CD4-positive, alpha-beta T cell treated with Interleukin-1 beta for 1 hour (primary cell): ENCODE data around the gene MUTYH.

Experiments
- DNase-seq, 2 donors: peaks; one replicate each; pipeline ENCODE4 v3.0.0-alpha.2; 2020 to 2022

The MUTYH gene

DNA sequence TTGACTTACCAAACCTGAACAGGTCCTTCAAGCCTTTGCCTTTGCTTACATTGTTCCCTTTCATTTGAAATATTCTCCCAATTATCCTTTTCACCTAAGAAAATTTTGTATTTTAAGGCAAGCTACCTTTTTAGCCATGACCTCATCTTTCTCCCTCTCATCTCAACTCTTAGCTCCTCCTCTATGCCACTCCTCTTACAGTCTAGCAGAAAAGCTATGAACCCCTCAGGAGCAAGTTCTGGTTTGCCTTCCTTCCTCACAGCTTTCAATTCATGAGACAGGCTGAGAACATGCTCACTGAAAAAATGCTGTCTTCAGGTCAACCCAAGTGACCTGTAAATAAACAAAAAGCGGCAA lies 8.3 kb upstream of the MUTYH start:
- no peak for DNase-seq

DNA sequence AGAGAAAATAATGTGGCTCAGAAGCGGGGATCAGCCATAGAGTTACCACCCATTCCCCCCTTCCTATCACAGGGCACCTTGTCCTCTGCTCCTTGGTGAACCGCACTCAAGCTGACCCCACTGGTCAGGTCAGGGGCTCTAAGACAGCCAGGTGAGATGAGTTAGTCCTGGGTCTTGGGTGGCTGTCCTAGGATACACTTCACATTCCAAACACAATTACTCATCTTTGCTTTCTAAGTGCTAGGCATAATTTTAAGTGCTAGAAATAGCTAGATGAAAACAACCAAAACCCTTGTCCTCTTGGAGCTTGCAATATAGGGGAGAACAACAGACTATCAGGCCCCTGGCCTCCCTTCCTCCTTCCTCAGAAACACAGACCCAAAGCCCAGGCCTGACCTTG lies 7.8 kb upstream of the MUTYH start:
- DNase-seq, result no peak

DNA sequence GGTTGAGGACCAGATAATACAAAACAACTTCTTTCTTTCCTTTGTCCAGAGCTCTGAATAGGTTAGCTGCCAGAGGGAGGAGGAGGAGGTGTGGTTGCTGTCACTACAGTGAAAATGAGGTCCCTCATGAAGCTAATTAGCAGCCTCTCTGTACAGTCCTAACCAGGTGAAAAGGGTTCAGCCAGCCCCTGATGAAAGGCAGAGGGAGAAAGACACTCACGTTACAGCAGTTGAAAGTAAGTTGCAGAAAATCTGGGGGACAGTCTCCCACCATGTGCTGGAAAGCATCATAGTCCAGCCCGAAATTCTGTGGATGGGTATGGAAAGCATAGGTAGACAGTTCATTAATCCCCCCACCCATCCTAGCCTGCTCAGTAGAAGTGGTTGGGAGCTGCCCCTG lies 6.2 kb upstream of the MUTYH start:
- DNase-seq, result no peak

DNA sequence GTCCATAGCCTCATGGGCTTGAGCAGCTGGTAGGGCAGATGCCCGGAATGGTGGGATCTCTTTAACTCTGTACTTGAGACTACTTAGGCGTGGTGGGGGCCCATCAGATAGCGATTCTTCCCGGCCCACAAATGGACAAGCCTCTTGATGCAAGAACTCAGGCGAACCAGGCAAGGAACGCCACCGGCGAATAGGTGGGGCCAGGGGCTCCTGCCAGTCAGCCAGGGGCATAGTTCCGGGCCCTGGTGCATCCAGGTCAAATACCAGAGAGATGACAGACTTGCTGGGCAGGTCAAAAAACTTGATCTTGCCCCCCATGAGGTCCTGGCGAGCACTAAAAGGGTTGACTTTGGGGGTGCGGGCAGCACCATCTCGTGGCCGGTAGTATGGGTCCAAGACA lies 4.8 kb upstream of the MUTYH start:
- no peak for DNase-seq

DNA sequence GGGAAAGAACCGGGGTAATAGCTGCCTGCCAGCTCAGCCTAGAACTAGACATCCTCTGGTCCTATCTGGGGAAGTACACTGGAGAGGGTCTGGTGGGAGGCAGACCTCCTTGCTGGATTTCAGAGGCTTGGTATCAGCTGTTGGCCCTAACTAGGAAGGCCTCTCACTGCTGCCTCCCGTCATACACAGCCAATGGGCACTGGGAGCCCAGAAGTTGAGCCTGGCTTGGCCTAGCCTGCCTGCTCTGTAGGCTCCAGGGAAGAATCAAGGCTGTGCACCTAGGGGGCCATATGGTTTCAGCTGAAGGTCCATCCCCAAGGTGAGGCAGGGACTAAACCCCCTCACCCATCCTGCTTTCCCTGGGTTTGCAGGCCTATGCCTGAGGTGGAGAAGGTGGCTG lies 4.3 kb upstream of the MUTYH start:
- no peak for DNase-seq

DNA sequence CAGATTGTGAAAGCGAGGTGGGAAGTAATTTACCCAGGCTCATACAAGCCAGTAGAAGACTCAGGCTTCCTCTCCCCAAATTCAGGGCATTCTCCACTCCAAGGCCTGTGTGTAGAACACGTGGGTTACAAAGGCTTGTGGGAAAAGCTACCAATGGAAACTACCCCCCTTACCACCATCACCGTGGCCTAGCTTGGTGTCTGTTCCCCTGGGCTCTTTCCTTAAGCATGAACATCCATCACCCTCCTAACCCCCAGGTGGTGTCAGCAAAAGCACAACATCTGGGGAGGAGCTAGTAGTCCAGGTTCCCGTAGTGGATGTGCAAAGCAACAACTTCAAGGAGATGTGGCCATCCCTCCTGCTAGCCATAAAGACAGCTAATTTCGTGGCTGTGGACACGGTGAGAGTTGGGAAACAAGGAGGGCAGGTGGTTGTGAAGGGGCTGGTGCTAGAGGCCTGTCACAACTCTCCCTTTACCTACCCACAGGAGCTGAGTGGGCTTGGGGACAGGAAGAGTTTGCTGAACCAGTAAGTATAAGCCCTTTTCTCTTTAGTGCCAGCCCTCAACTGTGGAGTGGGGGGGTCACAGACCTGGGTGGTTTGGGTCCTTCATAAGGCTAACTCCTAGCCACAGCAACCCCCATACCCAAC lies 701 bp upstream of the MUTYH start:
- DNase-seq, result peak in 1 of 2 donors; percentile 17

DNA sequence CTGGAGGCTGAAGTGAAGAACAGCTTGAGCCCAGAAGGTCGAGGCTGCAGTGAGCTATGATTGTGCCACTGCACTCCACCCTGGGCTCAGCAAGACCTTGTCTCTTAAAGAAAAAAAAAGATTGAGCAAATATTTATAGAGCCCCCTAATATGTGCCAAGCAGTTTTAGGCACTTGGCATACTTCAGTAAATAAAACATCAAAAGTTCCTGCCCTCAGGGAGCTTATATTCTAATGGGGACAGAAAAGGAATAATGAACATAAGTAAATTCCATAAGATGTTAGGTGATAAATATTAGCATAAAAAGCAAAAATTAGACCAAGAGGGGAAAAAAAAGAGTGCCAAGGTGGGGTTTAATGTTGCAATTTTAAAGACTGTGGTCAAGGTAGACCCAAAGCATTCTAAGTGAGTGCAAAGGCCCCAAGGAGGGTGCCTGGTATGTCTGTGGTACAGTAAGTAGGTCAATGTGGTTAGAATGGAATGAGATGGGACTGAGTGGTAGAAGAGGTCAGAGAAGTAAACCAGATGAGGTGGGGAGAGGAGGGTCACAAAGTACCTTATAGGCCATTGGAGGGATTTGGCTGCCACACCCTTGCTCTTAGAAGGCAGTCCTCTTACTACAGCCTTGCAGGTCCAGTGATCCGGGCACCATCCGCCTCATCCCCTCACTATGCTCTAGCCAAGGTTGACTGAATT lies 2.5 kb downstream of the MUTYH start:
- DNase-seq, result no peak

DNA sequence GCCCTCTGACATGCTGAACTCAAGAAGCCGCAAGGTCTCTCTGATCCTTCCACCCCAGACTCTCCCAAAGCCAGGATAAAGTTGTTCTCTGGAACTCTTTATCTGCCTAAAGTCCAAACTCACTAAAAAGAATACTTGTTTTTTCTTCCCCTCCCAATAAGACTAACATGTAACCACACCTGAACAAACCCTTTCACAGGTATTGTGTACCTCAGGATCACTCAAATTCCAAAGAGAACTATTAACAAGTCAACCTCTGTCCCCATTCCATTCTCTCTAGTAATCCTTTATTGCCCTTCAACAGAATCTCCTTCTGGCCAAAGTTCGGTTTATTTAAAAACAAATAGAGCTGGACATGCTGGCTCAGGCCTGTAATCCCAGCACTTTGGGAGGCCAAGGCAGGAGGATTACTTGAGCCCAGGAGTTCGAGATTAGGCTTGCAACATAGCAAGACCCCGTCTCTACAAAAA lies 4.3 kb downstream of the MUTYH start:
- DNase-seq, result no peak

DNA sequence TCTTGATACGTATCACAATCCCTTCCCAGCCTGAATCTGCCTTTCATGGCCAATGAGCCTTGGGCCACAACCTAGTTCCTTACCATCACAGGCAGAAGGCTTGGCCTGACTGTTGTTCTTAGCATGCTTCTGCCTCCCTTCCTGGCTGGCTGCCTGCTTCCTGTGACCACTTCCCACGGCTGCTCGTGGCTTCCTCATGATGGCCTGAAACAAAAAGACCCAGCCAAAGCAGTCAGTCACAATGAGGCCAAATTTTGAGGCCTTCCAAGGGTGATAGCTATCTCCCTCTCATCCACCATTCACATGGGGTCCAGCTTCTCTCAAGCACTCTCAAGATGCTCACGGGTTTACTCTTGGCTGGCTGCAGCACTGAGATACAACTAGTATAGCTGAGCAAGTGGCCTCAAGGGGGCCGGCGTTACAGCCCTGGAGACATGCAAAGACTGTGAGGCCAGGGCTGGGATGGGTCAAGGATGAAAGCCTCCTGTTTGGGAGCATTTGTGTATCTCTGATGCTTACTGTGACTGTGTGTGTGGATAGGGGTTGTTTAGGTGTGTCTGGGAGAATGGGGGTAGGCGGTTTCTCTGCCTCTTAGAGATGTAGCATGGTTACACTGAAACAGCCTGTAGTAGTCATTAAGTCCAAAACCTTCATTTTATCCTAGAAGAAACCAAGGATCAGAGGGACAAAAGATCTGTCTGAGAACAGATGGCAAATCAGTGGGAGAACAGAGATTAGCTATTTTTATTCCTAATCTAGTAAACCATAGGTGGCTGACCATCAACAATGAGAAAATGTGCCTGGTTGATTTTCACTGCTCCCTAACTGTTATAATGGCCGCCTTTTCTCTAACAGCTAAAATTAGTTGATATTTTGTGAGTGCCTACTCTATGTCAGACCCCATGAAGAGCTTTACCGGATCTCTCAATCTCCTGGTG lies 5.7 kb downstream of the MUTYH start:
- no peak for DNase-seq

DNA sequence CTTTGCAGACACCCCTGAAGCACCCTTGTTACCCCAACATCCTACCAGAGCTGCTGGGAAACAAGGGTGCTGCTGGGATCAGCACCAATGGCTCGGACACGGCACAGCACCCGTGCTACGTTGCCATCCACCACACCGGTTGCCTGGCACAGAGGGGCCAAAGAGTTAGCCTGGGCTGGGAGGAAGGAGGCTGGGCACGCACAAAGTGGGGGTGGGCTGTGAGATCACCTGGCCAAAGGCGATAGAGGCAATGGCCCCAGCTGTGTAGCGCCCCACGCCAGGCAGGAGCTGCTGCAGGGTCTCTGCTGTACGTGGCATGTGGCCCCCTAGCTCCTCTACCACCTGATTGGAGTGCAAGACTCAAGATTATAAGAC lies 7.9 kb downstream of the MUTYH start:
- no peak for DNase-seq

DNA sequence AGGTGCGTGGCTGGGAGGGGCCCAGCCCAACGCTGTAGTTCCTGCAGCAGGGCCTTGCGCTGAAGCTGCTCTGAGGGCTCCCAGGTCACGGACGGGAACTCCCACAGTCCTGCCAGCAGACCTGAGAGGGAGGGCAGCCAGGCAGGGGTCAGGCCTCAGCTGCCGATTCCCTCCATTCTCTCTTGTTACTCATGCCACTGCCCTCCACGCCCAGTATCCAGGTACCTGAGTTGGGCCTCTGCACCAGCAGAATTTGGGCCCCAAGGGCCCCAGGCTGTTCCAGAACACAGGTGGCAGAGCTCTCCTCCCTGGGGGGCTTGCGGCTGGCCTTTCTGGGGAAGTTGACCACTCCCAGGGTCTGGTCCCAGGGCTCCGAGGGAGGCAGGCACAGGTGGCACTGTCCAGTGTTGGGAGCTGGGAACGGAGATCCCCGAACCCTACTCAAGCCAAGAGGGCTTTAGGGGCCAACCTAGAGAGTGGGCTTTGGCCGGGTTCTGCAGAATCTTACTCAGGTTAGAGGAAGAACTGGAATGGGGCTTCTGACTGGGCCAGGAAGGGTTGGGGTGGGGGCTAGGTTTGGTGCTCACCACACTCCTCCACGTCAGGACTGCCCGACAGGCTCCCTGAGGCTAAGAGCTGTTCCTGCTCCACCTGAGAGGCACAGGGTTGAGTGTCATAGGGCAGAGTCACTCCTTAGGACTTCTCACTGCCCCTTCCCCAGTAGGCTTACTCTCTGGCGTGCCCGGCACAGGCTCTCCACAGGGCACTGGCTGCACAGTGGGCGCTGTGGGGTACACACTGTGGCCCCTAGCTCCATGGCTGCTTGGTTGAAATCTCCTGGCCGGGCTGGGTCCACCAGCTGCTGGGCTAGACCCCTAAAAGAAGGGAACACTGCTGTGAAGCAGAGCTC lies 8.5 kb downstream of the MUTYH start:
- DNase-seq, result no peak

DNA sequence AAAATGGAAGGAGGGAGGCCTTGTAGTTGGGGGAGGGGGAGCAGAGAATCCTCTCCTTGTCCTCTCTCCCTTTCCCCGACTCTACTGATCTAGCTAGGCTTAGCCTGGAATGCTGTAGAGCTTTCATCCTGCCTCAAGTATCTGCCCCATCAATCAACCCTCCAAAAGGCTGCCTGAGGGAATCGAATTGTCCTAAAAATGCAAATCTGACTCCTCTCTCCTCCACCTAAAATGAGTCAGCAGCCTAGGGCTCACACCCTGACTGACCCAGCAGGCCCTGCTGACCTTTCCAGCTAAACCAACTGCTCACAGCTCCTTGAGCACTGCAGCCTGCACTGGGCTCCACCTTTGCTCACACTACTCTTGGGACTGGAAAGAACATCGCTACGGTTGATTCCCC lies 10.8 kb downstream of the MUTYH start:
- no peak for DNase-seq

DNA sequence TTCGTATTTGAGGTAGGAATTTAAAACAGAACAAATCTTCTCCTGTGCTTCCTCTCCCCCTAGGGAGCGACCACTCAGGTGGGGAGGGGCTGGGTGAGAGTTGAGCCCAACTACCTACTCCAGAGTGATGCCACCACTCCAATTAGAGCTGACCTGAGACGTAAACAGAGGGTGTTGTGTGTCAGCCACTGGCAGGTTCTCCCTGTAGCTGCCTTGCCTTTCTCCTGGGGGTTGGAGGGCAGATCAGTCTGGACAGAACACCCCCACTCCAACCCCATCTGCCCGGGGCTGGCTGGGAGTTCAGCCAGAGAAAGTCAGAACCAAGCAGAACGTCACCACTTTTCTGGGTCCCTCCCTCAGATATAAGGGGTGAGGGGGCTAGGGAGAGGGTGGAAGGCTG lies 11.6 kb downstream of the MUTYH start:
- no peak for DNase-seq

DNA sequence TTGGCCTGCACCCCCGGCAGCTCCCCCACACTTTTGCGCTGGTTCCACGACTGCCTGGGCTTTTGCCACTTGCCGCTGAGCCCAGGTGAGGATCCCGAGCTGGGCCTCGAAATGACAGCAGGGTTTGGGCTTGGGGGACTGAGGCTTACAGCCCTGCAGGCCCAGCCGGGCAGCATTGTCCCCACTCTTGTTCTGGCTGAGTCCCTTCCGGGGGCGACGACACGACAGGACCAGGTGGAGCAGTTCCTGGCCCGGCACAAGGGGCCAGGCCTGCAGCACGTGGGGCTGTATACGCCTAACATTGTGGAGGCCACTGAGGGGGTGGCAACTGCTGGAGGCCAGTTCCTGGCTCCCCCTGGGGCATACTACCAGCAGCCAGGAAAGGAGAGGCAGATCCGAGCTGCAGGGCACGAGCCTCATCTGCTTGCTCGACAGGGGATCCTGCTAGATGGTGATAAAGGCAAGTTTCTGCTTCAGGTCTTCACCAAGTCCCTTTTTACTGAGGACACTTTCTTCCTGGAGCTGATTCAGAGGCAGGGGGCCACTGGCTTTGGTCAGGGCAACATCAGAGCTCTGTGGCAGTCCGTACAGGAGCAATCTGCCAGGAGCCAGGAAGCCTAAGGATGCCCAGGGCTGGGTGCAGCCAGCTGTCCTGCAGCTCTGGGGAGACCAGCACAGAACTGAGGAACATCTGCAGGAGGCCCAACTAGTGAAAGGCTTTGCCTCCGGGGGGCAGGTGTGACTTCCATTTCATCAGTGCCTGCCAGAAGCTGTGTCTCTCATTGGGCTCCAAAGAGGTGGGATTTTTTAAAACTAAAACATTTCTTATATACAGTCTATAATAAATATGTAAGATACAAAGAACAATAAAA lies 12.4 kb downstream of the MUTYH start:
- DNase-seq, result no peak

DNA sequence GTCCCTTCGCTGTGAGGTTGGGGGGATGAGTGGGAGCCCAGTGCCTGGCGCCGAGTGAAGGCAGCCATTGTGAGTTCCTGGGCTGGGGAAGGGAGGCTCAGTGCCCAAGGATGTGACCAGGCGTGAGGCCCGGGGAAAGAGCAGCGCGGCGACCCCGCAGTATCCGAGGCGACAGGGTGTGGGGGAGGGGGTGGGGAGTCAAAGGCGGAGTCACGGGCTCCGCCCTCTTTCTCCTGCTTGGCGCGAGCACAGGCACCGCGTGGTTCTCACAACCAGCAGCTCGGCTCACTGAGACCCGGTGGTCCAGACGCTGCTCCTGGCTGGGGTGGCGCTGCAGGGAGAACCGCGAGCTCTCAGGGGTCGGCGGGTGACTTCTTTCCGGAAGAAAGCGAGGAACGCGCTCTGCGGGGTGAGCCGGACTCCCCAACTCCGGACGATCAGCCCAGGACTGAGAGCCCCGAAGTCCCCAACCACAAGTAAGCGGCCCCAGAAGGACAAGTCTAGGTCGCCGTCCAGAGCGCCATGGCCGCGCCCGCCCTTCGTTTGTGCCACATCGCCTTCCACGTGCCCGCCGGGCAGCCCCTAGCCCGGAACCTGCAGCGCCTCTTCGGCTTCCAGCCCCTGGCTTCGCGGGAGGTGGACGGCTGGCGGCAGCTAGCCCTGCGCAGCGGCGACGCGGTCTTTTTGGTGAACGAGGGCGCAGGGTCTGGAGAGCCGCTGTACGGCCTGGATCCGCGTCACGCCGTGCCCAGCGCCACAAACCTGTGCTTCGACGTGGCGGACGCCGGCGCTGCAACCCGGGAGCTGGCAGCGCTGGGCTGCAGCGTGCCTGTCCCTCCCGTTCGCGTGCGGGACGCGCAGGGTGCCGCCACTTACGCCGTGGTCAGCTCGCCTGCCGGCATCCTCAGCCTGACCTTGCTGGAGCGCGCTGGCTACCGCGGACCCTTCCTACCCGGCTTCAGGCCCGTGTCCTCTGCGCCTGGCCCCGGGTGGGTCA lies 13.3 kb downstream of the MUTYH start, which contains the start of gene HPDL:
HPDL (plus strand) TSS at position 269 of the 997 bp plus-strand sequence; CDS start at position 523, 254 bp downstream.
- DNase-seq, result peak; percentile 57 to 58

DNA sequence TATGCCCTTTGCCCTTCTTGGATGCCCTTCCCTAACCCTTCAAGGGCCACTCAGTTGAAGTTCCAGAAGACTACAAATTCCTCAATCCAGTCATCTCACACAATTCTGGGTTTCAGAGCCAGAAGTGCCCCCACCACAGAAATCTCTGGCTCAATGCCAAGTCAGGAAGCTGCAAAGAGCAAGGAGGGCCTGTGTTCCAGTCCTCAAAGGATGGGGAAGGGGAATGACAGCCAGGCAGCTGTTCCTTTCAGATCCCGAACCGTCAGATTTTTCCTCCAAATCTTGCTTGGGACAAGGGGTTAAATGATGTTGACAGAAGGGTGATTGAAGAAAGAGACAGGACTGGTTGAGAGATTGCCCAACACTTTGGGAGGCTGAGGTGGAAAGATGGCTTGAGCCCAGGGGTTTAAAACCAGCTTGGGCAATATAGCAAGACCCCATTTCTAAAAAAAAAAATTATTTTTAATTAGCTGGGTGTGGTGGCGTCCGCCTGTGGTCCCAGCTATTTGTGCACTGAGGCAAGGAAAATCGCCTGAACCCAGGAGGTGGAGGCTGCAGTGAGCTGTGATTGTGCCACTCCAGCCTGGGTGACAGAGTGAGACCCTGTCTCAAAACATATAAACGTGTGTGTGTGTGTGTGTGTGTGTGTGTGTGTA lies 14.3 kb downstream of the MUTYH start:
- no peak for DNase-seq

DNA sequence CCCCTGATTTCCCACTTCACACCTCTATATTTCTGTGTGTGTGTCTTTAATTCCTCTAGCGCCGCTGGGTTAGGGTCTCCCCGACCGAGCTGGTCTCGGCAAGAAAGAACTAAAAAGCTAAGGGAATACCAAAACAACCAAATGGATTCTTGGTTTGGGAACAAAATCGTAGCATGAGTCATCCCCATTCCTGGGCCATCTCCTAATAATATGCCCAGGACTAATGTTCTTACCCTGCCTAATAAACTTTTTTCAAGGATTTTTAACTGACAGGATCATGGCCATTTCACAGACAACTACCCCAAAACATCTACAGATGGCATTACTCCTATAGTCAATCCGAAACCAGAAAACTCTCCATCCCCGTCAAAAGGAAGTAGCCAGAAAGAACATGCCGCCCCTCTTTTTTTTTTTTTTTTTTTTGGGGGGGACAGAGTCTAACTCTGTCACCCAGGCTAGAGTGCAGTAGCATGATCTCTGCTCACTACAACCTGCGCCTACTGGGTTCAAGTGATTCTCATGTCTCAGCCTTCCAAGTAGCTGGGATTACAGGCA lies 17.7 kb downstream of the MUTYH start:
- no peak for DNase-seq

DNA sequence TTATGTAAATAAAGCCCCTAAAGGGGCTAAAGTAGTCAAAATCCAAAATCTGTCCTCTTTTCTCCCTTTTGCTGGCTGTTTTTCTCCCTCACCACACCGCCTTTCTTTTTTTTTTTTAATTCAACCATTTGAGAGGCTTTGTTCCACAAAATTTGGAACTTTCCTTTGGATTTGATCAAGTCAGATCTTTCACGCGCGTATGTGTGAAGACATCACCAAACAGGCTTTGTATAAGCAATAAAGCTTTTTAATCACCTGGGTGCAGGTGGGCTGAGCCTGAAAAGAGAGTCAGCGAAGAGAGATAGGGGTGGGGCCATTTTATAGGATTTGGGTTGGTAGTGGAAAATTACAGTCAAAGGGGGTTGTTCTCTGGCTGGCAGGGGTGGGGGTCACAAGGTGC lies 18.8 kb downstream of the MUTYH start:
- DNase-seq, result no peak

DNA sequence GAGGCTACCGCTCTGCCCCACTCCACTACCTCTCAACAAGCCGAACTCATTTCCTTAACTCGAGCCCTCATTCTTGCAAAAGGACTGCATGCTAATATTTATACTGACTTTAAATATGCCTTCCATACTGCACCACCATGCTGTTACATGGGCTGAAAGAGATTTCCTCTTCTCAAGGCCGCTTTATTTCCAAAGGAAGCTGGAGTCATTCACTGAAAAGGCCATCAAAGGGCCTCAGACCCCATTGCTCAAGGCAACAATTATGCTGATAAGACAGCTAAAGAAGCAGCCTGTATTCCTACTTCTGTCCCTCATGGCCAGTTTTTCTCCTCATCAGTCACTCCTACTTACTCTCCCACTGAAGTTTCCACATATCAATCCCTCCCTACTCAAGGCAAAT lies 20.5 kb downstream of the MUTYH start:
- no peak for DNase-seq
